Measurements from ENCODE around the gene COPS6.

- no peak for TF ChIP-seq TAF1 (IDR thresholded peaks at IDR 0.05; ENCODE audit: borderline replicate concordance, low read depth, low read length)
- no peak for TF ChIP-seq POLR2AphosphoS5 (IDR thresholded peaks at IDR 0.05; ENCODE audit: low read depth, low read length)
These were observed 858 bp downstream of the COPS6 start for GRCh38 chr7:100089458-100090196.

Measured in GM12892 (cell line).